DND-41 (cell line): ENCODE results near the gene NRGN.

ENCODE experiments used
- ATAC-seq: fragments of 200-7000 bp; cut with Tn5 transposase; 3 replicates; pipeline ENCODE4 v1.9.1; 2021; ENCODE audit warnings: low read depth; ENCODE audit not compliant: insufficient read depth
- DNase-seq: peaks from one replicate; pipeline ENCODE4 v3.0.0-alpha.2; 2020
- H2AFZ ChIP-seq: 2 replicates; pipeline ENCODE4 v1.6.0; 2012; ENCODE audit warnings: low read depth, low read length
- H3K27ac ChIP-seq: 2 replicates; pipeline ENCODE4 v1.5.1; 2012; ENCODE audit warnings: low read length, inconsistent platforms
- H3K27me3 ChIP-seq: fragments of 200-600 bp; sonication (generic); 2 replicates; pipeline ENCODE4 v1.6.0; 2012; ENCODE audit warnings: low read length, mild to moderate bottlenecking, inconsistent platforms; ENCODE audit not compliant: insufficient read depth, poor library complexity
- H3K36me3 ChIP-seq: 2 replicates; pipeline ENCODE4 v1.5.1; 2012; ENCODE audit warnings: low read length, inconsistent platforms; ENCODE audit not compliant: insufficient read depth
- H3K4me1 ChIP-seq: 2 replicates; pipeline ENCODE4 v1.5.1; 2012; ENCODE audit warnings: mild to moderate bottlenecking, low read length; ENCODE audit not compliant: insufficient read depth
- H3K4me2 ChIP-seq: 2 replicates; pipeline ENCODE4 v1.6.0; 2012; ENCODE audit warnings: mild to moderate bottlenecking, moderate library complexity, low read length, inconsistent platforms; ENCODE audit not compliant: insufficient read depth
- H3K4me3 ChIP-seq, 2 experiments: fragments of 200-600 bp in 1 of 2; shearing (Covaris generic) in 1 of 2; 2 replicates each; pipeline ENCODE4 v1.5.1; 2012 to 2016; ENCODE audit warnings: inconsistent platforms in 2 of 2, low read length in 2 of 2, mild to moderate bottlenecking in 2 of 2, low read depth in 1 of 2, moderate library complexity in 1 of 2
- H3K79me2 ChIP-seq: 2 replicates; pipeline ENCODE4 v1.6.0; 2012; ENCODE audit warnings: low read length, inconsistent platforms; ENCODE audit not compliant: insufficient read depth
- H3K9ac ChIP-seq: 2 replicates; pipeline ENCODE4 v1.6.0; 2012; ENCODE audit warnings: low read depth, mild to moderate bottlenecking, inconsistent platforms, low read length, moderate library complexity
- H3K9me3 ChIP-seq: 2 replicates; pipeline ENCODE4 v1.5.1; 2012; ENCODE audit warnings: low read length, moderate library complexity, mild to moderate bottlenecking, inconsistent platforms; ENCODE audit not compliant: insufficient read depth, severe bottlenecking
- H4K20me1 ChIP-seq: 2 replicates; pipeline ENCODE4 v1.6.0; 2012; ENCODE audit warnings: low read length; ENCODE audit not compliant: insufficient read depth
- CTCF ChIP-seq: IDR thresholded peaks from 2 replicates; pipeline ENCODE4 v1.5.1; 2012; ENCODE audit warnings: borderline replicate concordance, low read length, moderate library complexity, mild to moderate bottlenecking; ENCODE audit not compliant: poor library complexity, severe bottlenecking; ENCODE audit errors: extremely low read depth
- EZH2 ChIP-seq: IDR thresholded peaks from 3 replicates; pipeline ENCODE4 v1.6.1; 2012; ENCODE audit warnings: borderline replicate concordance, low read depth, mild to moderate bottlenecking, moderate library complexity, low read length, inconsistent platforms; ENCODE audit not compliant: severe bottlenecking

The NRGN gene

GRCh38 chr11:124740277-124740882, 638 bp downstream of the NRGN start:
- peaks cover 28% of the 10 kb centered on the region for H3K27me3 ChIP-seq
- no peaks in the 10 kb centered on the region for H3K79me2 ChIP-seq
- H4K20me1 ChIP-seq = peaks cover 7% of the 10 kb centered on the region; the same call in 1 of the 2 replicates
- no peak overlapping the region for H2AFZ ChIP-seq
- no peak overlapping the region for H3K4me2 ChIP-seq
- no peak for TF ChIP-seq EZH2
- TF ChIP-seq CTCF = no peak
- no peak overlapping the region for H3K27ac ChIP-seq
- H3K4me3 ChIP-seq = no peak overlapping the region
- DNase-seq (no peak), ATAC-seq (no peak)
- no peaks in the 10 kb centered on the region for H3K36me3 ChIP-seq
- no peaks in the 10 kb centered on the region for H3K9me3 ChIP-seq
- no peaks in the 10 kb centered on the region for H3K4me1 ChIP-seq
- H3K9ac ChIP-seq = no peak overlapping the region

DNA sequence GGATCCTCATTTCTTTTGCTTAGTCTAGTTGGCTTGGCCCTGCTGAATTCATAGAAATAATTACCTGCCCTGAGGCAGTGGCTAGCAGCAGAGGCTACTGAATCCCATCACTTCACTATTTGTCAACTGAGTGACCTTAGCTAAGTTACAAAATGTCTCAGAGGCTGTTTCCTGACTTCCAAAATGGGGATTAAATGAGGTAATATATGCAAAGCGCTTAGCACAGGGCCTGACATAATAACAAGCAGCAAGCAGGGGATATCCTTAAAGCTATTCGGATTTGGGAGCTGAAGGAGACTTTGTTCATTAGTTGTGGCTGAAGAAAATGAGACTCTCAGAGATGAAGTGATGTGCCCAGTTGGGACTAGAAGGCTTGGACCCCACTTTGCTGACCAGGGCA, 2.8 kb downstream of the NRGN start:
- H3K4me2 ChIP-seq = no peak overlapping the region
- H3K36me3 ChIP-seq = no peaks in the 10 kb centered on the region
- DNase-seq (no peak), ATAC-seq (no peak)
- no peak overlapping the region for H3K9ac ChIP-seq
- peaks cover 7% of the 10 kb centered on the region; the same call in 1 of the 2 replicates for H4K20me1 ChIP-seq
- H3K9me3 ChIP-seq = no peaks in the 10 kb centered on the region
- no peak overlapping the region for H3K27ac ChIP-seq
- H3K27me3 ChIP-seq = peaks cover 25% of the 10 kb centered on the region
- H3K4me3 ChIP-seq = no peak overlapping the region
- H3K79me2 ChIP-seq = no peaks in the 10 kb centered on the region
- no peaks in the 10 kb centered on the region for H3K4me1 ChIP-seq
- TF ChIP-seq EZH2 (no peak), CTCF (no peak)
- no peak overlapping the region for H2AFZ ChIP-seq

GRCh38 chr11:124743050-124743449, 3.3 kb downstream of the NRGN start:
- Histone ChIP-seq H3K4me1 (no peaks in the 10 kb centered on the region), H3K4me3 (no peak overlapping the region), H3K27ac (no peak overlapping the region), H4K20me1 (peaks cover 7% of the 10 kb centered on the region; the same call in 1 of the 2 replicates), H3K36me3 (no peaks in the 10 kb centered on the region), H3K4me2 (no peak overlapping the region), H2AFZ (no peak overlapping the region), H3K27me3 (peaks cover 25% of the 10 kb centered on the region), H3K9me3 (no peaks in the 10 kb centered on the region), H3K79me2 (no peaks in the 10 kb centered on the region), H3K9ac (no peak overlapping the region)
- TF ChIP-seq EZH2 (no peak), CTCF (no peak)
- ATAC-seq = no peak
- no peak for DNase-seq
